Epithelial cell of prostate (primary cell): ENCODE measurements around the gene ACADL.

Experiments
- DNase-seq: peaks from one replicate; pipeline ENCODE4 v3.0.0-alpha.2; 2011; ENCODE audit warnings: low read depth, low spot score
- H3K27ac ChIP-seq: fragments of 450-650 bp; 2 replicates; pipeline ENCODE4 v1.5.1; 2017; ENCODE audit warnings: mild to moderate bottlenecking

Gene ACADL

DNA sequence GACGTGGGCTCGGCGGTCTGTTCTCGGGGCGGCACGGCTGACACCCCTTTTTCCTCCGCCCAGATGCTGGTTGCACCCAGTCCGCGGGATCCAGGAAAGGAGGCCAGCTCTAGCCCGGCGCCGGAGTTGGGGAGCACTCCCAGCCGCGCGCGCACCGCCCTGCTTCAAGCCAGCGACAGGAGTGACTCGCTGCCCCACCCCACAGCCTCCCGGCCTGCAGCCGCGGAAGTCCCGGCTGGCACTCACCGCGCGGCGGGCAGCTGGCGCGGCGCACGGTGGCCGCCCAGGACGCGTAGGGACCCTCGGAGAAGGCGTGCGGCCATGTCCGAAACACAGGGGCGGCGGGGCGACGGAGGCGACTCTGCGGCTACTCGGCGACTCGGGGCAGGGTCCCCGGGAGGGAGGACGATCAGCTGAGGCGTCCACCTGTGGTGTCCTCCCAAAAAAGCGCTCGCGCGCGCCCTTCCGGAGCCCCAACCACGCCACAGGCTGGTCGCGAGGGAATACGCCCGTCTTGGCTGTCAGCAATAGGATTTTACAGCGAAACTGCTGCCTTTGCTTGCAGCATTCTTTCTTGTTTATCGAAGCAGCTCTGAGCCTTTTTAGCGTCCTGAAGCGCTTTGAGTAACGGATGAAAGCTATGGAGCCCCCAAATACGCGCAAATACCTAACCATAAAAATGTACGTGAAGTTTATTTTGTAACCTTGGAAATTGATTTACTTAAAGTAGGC, at the start of gene ACADL:
Gene ACADL (minus strand): TSS at position 507 of the 732 bp plus-strand sequence. CDS start 184 bp downstream, at position 323.
- no peak within 1 kb of the TSS for H3K27ac ChIP-seq
- DNase-seq = no peak

GRCh38 chr2:210271300-210271699, 46.1 kb upstream of the ACADL start:
- no peak overlapping the region for H3K27ac ChIP-seq
- no peak for DNase-seq

GRCh38 chr2:210269148-210269547, 43.9 kb upstream of the ACADL start:
- DNase-seq = no peak
- H3K27ac ChIP-seq = no peak overlapping the region

DNA sequence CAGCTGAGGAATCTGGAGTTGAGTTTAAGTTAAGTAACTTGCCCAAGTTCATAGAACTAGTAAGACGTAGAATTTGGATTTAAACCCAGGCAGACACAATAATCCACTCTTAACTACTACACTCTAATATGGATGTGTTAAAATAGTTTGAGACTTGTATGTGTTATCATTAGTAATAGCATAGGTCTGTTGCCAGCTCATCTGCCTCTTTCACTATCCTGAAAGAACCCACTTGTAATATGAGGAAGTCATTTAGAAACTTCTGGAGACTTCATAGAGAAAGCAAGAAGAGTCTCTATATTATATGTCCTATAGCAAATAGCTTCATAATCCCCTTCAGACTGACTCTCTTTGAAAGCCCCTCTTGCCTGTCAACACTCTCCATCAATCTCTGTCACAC, 43.0 kb upstream of the ACADL start:
- no peak overlapping the region for H3K27ac ChIP-seq
- no peak for DNase-seq

DNA sequence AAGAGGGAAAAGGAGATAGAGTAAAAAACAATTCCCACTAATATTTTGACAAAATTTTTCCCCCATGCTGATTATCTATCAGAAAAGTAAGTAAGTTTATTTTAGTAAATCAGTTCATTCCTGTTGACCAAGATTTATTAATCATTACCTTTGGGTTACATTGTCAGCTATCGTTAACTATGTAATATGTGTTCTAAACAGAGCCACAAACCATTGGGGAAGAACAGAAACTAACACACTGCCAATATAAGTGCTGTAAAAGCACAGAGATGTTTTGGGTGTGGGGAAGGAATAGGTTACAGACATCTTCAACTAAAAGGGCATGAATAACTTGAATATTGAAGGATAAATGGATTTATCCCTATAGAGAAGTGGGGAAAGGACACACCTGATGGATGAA, 42.5 kb upstream of the ACADL start:
- no peak for DNase-seq
- no peak overlapping the region for H3K27ac ChIP-seq

DNA sequence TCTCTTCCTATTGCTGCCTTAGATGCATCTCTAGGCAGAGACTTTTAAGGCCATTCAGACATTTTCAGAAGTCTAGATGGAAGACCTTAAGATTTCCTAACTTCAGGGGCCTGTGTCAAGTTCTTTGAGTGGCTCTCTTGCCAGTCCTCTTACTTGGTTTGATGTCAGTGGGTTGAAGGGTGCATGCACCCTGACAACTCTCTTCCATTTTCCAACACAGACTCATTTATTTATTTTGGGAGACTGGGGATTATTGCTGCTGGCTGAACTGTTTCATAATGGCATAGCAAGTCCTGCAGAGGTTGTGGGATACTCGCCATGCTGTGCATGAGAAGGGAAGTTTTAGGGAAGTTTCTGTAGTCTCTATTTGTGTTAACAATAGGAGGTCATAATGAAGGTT, 39.0 kb upstream of the ACADL start:
- DNase-seq = no peak
- H3K27ac ChIP-seq = no peak overlapping the region

GRCh38 chr2:210263841-210264240, 38.6 kb upstream of the ACADL start:
- no peak overlapping the region for H3K27ac ChIP-seq
- DNase-seq = no peak

DNA sequence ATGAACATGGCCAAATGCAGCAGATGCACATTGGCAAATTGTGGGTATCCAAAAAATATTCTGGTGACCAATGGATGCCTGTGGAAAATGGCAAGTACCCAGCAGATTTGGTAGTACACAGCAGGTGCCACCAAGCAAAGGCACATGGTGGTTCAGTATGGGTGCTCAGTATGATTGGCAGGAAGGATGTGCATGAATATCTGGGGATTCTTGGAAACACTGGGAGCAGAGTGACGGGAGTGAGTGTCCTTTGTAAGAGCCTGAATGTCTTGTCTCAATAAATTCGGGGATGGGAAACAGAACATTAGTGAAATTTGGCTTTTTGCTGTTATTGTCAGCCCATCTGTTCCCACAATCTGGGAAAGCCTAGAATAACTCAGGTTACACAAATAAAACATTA, 36.8 kb upstream of the ACADL start:
- H3K27ac ChIP-seq = no peak overlapping the region
- no peak for DNase-seq

GRCh38 chr2:210259687-210260086, 34.4 kb upstream of the ACADL start:
- no peak for DNase-seq
- H3K27ac ChIP-seq = no peak overlapping the region

- DNase-seq = no peak
These were observed 27.7 kb upstream of the ACADL start for GRCh38 chr2:210252699-210253606.

GRCh38 chr2:210250622-210251021, 25.4 kb upstream of the ACADL start:
- no peak overlapping the region for H3K27ac ChIP-seq
- DNase-seq = no peak

More at GRCh38 chr2:210252699-210253606, 27.7 kb upstream of the ACADL start:
- H3K27ac ChIP-seq = no peak overlapping the region

DNA sequence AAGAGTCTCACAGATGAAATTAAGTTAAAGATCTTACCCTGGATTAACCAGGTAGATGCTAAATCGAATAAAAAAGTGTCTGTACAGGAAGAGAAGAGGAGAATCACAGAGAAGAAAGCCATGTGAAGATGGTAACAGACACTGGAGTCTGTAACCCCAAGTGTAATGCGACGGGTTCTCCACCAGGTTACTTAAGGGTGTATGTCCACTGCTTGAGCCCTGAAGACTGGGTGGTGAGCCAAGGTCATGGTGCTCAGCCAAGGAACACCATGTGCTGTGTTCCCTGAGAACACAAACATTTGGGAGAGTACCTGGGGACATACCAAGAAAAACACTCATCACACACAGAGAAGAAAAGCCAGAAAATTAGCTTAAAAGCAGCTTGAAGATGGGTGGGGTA, 8.2 kb upstream of the ACADL start:
- DNase-seq = no peak
- H3K27ac ChIP-seq = no peak overlapping the region

DNA sequence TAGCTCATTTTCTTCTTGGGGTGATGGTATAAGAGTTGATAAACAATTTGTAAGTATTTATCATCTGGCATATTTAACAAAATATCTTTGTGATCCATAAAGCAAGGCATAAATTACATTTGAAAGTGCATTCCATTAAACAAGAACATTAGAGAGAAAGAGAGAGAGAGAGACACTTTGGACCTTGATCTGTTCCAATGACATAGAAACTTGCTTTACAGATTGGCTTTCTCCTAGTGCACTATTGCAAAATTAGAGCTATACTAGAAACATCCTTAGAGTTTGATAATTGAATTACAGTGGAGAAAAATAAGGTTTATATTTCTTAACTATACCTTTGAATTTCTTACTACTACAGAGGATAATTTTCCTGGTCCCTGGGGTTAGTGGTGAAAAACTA, 5.7 kb upstream of the ACADL start:
- no peak overlapping the region for H3K27ac ChIP-seq
- DNase-seq = no peak

GRCh38 chr2:210230518-210230917, 5.3 kb upstream of the ACADL start:
- no peak overlapping the region for H3K27ac ChIP-seq
- DNase-seq = no peak

GRCh38 chr2:210228586-210228985, 3.3 kb upstream of the ACADL start:
- H3K27ac ChIP-seq = no peak overlapping the region
- no peak for DNase-seq

DNA sequence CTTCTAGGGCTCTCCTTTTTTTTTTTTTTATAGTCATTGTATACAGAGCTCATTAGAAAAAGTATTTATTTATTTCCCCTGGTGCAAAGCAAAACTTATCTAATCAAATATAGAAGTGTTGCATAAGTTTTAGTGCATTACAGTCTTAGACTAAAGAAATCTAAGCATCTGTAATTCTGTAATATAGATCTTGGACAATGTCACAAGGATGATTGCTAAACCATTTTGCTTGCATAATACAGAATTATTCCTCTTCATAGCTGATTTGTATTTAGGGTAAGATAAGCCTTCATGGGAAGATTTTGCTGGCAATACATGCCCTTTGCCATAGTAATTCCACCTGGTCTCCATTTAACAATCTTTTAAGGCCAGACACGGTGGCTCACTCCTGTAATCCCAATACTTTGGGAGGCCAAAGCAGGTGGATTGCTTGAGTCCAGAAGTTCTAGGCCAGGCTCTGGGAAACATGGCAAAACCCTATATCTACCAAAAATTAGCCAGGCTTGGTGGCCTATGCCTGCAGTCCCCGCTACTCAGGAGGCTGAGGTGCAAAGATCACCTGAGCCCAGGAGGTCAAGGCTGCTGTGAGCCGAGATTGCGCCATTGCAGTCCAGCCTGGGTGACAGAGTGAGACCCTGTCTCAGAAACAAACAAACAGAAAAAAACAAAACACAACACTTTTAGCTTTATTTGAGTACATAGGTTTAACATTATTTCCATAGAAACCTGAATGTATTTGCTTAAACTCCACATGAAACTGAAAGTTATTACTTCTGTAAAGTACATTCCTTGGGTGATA, 2.2 kb upstream of the ACADL start:
- no peak for DNase-seq
- no peak overlapping the region for H3K27ac ChIP-seq

- no peak overlapping the region for H3K27ac ChIP-seq
- no peak for DNase-seq
These were observed 976 bp upstream of the ACADL start for GRCh38 chr2:210226223-210226622.

DNA sequence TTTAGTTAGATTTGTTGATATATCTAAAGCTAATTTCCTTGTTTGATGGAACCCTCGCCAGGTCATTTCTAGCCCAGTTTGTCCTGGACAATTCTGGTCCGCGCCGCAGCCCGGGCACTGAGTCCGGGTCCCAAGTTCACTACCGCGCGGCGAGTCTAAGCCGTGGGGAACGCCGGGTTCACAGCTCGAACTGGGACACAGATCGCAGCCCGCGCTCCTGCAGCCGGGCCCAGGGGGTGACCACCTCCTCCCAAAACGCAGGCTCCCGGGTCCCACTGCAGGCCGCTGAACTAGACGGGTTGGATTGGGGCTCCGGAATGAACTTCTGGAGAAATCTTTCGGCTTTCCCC, 681 bp downstream of the ACADL start:
- no peak overlapping the region for H3K27ac ChIP-seq
- no peak for DNase-seq

DNA sequence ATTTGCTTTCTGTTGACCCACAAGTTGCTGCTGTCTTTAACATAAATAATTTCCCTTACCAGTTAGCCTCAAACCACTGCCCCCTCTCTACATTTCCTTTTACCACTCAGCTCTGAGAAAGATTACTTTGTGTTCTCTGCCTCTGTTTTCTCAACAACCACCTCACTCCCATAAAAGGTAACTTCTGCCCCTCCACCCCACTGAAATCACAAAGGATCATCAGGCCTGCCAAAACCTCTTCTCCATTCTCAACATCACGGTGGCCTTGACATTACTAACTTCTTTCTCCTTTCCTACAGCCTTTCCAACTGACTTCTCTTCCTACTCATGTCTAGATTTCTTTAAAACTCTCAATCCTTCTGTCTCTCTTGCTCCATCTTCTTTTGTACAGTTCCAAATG, 10.1 kb downstream of the ACADL start:
- H3K27ac ChIP-seq = no peak overlapping the region
- no peak for DNase-seq

- no peak for DNase-seq
- no peak overlapping the region for H3K27ac ChIP-seq
These were observed 15.1 kb downstream of the ACADL start for GRCh38 chr2:210210185-210210584.

DNA sequence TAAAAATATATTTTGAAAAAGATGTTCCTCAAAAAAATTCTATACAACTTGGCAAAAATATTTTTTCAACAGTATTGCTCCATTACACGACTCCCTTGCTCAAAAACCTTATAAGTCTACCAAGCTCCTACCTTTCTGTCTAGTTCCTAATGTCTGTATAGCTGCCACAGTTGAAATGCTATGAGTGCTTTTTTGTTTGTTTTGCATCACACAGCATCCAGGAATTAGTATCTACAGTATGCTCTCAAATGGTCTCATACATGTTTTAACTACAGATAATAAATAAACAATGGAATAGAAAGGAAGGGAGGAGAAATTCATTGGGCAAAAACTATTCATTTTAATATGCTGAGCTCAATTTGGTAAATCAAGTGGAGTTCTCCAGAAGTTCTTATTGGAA, 17.3 kb downstream of the ACADL start:
- H3K27ac ChIP-seq = no peak overlapping the region
- DNase-seq = no peak
